Stimulated activated CD4-positive, alpha-beta T cell treated with anti-CD3 and anti-CD28 coated beads, Interleukin-1b, Interleukin-23, amount 100 ng/mL, for 48 hours (primary cell): ENCODE data around the gene TAS1R3.

ENCODE experiments used
- DNase-seq: peaks from one replicate; pipeline ENCODE4 v3.0.0-alpha.2; 2020

The TAS1R3 gene

DNA sequence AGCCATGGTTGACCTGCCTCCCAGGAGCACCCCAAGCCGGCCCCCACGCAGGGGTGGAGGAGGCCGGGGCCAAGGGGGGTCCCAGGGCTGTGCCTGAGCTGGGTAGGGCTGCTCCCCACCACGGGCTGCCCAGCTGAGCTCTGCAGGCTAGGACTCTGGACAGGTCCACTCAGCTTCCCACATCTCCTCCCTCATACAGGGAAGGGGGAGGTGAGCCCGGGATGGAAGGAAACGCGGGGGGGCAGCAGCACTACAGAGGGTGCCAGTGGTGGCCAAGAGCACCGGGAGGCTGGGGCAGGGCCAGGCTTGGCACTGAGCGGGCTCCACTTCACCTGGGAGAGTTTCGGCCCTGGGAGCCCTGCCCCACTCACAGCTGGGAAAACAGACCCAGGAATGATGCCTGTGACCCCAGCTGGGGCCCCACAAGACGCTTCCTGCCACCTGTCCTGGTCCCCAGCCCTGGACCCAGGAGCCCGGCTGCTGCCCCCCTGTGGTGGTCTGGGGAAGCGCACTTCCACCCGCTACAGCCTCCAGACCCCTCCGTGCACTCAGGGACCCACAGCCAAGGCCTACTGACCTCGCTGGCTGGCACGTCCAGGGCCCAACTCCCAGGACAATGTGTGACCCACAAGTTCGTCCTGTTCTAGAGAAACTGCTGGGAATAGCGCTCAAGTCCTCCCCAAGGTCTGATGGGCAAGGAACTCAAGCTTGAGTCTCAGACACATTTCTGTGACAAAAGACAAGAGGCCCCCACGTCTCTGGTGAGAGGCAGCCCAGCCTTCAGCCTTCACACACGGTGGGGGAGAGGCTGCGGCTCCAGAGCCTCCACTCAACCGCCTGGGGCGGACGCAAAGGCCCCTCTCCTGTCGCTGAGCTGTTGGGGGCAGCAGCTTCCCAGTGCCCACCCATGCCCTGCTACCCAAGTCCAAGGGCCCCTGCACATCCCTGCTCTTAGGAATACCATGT lies 40.9 kb downstream of the TAS1R3 start:
- DNase-seq = peak; percentile 73

DNA sequence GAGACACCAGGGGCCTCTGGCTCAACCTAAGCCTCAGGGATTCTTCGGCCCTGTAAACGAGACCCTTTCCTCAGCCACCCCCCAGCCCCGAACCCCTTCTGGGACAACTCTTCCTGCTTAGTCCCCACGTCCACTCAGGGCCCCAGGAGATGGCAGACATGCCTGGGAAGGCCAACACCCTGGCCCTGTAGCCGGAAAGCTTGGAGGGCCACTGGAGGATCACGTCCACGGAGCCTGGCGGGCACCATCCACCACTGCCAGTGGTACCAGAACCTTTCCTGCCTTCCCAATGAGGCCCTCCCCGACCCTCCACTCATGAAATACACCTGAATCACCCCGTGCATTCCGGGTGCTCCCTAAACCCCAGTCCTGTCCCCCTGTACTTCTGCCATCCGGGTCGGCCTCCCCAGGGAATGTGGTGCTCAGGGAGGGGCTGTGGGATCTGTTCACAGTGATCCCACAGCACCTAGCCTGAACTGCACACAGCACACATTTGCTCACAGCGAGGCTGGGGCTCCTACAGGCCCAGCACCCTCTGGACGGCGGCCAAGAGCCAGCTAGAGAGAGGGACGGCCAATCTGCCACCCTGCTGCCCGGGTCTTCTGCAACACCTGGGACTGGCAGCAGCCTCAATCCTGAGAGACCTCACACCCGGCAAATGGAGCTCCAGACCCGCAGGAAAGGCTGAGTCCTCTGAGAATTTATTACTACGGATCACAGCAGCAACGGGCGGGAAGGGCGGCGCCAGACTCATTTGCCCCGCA lies 42.2 kb downstream of the TAS1R3 start:
- DNase-seq = no peak

DNA sequence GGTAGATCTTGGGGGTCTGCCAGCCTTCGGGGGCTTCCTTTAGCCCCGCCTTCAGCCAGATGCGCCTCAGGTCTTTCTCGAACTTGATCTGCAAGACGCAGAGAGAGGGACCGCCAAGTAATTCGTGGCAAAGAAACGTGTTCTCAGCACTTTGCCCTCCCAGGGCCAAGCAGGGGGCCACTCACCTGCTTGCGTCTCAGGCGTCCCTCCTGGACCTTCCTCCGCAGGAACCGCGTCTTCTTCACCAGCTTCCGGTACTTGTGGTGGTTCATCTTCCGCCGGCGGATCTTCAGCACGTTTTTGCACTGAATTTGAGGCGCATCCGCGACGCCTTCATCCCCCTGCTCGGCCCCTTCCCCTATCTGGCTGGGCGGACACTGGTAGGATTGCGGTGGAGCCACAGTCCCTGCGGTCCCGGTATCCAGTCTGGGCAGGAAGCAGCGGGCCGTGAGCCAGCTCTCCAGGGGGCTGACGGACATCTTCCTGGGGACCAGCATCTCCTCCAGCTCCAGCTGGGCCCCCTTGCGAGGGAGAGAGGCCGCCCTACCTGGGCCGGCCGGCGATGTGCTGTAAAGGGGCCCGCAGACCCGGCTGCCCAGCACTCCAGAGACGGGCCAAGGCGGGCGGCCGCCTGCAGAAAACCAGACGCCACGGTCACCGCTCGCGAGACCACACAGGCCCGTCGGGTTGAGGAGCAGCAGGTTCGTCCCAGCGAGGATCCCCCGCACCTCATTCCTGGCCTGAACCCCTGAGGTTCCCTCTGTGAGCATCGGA lies 42.9 kb downstream of the TAS1R3 start:
- DNase-seq = no peak

DNA sequence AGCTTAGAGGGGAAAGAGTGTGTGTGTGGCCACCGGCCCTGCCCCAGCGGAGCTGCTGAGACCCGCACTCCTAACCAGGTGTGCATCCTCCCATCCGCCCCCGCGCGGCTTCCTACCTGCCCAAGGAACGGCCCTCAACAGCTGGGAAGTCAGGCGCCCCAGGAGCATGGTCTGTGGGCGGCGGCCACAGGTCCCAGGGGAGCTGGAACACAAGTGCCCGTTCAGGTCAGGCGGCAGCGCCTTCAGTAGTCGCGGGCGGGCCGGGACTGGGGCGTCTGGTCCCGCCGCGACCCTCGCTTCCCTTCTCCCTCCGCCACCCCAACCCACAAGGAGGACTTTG lies 43.5 kb downstream of the TAS1R3 start:
- no peak for DNase-seq

DNA sequence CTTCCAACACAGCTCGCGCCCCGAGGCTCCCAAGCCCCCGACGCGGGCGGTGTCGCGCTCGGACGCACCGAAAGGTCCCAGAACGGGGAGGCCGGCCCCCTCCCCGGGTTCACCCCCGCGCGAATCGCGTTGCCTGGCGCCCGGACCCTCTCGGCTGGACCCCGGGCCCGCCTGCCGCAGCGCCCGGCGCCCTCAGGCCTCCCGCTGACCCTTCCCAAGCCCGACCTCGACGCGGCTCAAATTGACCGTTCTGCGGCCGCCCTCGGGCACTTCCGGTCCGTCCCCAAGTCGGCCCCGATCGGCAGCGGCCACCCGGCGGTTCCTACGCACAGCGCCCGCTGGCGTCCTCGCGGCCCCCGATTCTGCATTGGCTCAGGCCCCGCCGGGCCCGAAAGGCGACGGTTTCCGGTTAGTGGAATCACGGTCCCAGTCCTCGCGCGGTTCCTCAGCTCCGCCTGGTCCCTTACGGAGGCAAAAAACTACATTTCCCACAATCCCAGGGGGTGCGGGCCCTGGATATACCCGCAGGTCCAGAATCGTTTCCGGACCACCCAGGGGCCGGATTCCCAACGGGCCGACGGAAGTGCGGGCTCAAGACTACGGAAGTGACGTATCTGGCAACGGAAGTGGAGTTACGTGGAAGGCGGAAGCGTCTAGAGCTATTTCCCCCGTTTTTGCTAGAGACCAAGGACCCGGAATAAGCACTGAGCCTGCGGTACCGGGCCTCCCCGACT lies 44.0 kb downstream of the TAS1R3 start, which contains the start of gene AURKAIP1:
Gene AURKAIP1 (minus strand): TSS at position 279 of the 734 bp plus-strand sequence. CDS start 451 bp downstream, outside the sequence.
- DNase-seq = peak; percentile 98

DNA sequence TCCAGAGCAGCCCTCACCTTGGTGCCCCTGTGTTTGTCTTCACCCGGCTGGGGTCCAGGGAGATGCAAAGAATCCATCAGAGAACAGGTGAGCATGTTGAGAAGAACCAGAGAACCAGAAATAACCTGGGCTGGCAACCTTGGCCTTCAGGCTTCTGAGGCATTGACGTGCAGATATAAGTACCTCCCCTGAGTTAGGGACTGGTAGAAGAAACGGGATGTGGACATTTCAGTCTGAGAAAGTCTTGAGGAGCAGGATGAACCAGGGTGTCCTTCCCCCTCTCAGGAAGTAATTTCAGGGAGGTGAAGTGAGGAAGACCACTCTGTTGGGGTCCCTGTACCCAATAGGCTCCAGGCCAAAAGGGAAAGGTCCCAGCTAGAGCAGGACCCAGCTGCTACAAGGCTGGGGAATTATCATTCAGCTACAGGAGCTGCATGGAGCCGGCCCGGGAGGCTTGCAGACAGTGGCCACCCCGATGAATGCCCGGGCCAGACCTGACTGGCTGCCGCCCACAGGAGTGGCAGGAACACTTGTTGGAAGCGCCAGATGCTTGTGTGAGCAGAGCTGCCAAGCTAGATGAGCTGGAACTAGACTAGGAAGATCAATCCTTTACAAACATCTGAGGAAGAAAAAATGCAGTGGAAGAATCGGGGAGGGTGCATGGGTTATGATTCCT lies 45.6 kb downstream of the TAS1R3 start:
- no peak for DNase-seq

DNA sequence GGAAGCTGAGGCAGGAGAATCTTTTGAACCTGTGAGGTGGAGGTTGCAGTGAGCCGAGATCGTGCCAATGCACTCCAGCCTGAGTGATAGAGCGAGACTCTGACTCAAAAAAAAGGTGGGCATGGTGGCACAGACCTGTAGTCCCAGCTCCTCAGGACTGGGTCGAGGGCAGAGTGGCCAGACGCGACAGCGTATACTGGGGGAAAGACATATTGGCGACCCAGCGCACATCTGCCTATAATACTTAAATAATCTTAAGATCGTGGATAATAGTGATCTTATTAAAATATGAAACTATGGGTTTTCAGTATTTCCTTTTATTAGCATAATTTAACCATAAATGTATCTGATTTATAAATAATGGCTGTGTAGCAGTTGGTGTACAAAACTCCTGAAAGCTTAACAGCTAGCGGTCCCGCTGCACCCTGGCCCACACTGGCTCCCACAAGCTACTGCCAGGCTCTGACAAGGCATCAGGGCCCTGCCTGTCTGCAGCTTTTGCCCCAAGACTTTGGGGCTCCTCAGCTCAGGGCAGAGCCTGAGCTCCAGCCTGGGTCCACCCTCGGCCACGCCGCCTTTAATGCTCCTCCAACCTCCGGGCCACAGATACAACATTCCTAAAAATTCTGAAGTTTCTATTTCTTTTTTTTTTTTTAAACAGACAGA lies 46.6 kb downstream of the TAS1R3 start:
- DNase-seq = no peak

DNA sequence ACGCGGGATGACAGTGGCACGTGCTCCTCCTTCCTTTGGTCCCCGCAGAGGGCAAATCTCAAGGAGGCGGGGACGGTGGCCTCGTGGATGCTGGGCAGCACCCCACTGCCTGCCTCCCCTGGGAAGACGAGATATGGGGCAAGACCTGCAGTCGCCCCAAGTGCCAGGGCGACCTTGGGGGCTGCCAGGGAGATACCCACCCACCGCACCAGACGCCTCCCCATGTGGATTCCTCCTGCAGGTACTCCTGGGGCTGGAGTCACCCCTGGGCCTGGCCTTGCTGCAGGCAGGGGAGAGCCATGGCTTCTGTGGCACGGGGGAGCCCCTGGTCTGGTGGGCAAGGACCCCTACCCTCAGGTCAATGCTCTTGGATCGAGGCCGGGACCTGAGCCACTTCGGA lies 49.8 kb downstream of the TAS1R3 start:
- no peak for DNase-seq

DNA sequence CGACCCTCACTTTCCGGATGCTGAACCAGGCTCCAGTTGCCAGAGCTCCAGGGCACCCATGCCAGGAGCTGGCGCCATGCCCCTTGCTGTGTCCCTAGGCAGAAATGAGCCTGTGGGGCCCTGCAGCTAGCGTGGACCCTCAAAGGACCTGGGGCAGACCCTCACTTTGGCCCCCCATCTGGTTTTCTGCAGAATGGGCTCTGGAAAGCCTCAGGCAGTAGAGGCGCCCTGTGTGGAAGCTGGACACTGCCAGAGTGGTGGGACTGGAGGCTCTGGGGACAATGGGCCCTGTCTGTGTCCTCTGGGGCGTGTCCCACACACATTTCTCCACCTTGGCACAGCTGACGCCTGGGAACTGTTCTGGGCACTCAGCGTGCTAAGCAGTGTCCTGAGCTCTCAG lies 50.2 kb downstream of the TAS1R3 start:
- DNase-seq = no peak
